ENCODE data around the gene ACOT12.

Gene ACOT12

GRCh38 chr5:81428861-81429260 is 34.9 kb upstream of the ACOT12 start:
- TF ChIP-seq TSHZ2 (CRISPR knock-in tag; IDR thresholded peaks at IDR 0.05) (no peak), ESRRG (CRISPR knock-in tag; IDR thresholded peaks at IDR 0.05) (no peak), ZNF70 (CRISPR knock-in tag; IDR thresholded peaks at IDR 0.05) (no peak), ZFP3 (CRISPR knock-in tag; IDR thresholded peaks at IDR 0.05) (no peak), TCF4 (CRISPR knock-in tag; IDR thresholded peaks at IDR 0.05; ENCODE audit: borderline replicate concordance) (no peak), SNAI2 (CRISPR knock-in tag; IDR thresholded peaks at IDR 0.05) (no peak), PPARA (CRISPR knock-in tag; IDR thresholded peaks at IDR 0.05; ENCODE audit: borderline replicate concordance) (no peak), RARB (CRISPR knock-in tag; IDR thresholded peaks at IDR 0.05) (no peak), CSDC2 (CRISPR knock-in tag; IDR thresholded peaks at IDR 0.05) (no peak), ISL1 (CRISPR knock-in tag; IDR thresholded peaks at IDR 0.05) (no peak), ZNF565 (CRISPR knock-in tag; conservative IDR thresholded peaks at IDR 0.05; ENCODE audit: low read depth) (no peak)
- no peak for ATAC-seq

GRCh38 chr5:81428446-81428845 is 34.5 kb upstream of the ACOT12 start:
- TF ChIP-seq CSDC2 (CRISPR knock-in tag; IDR thresholded peaks at IDR 0.05) (no peak), ZFP3 (CRISPR knock-in tag; IDR thresholded peaks at IDR 0.05) (no peak), SNAI2 (CRISPR knock-in tag; IDR thresholded peaks at IDR 0.05) (no peak), ZNF70 (CRISPR knock-in tag; IDR thresholded peaks at IDR 0.05) (no peak), GLIS3 (CRISPR knock-in tag; IDR thresholded peaks at IDR 0.05) (no peak), POU6F1 (CRISPR knock-in tag; IDR thresholded peaks at IDR 0.05; ENCODE audit: borderline replicate concordance, low read depth) (no peak), ZNF8 (CRISPR knock-in tag; IDR thresholded peaks at IDR 0.05) (no peak), ARNTL (CRISPR knock-in tag; IDR thresholded peaks at IDR 0.05; ENCODE audit: borderline replicate concordance, low read depth) (no peak), TOX (CRISPR knock-in tag; IDR thresholded peaks at IDR 0.05; ENCODE audit: borderline replicate concordance) (no peak), OSR1 (CRISPR knock-in tag; IDR thresholded peaks at IDR 0.05) (no peak), CSRNP3 (CRISPR knock-in tag; IDR thresholded peaks at IDR 0.05) (no peak)
- no peak for ATAC-seq

GRCh38 chr5:81427566-81427965 is 33.6 kb upstream of the ACOT12 start:
- no peak for ATAC-seq
- TF ChIP-seq OSR1 (CRISPR knock-in tag; IDR thresholded peaks at IDR 0.05) (no peak), CREB5 (CRISPR knock-in tag; IDR thresholded peaks at IDR 0.05; ENCODE audit: low read depth) (no peak)

- TF ChIP-seq ZNF70 (CRISPR knock-in tag; IDR thresholded peaks at IDR 0.05) (no peak), ZC3H10 (CRISPR knock-in tag; IDR thresholded peaks at IDR 0.05) (no peak), CSRNP3 (CRISPR knock-in tag; IDR thresholded peaks at IDR 0.05) (no peak), ZNF565 (CRISPR knock-in tag; conservative IDR thresholded peaks at IDR 0.05; ENCODE audit: low read depth) (no peak), ZFP30 (CRISPR knock-in tag; IDR thresholded peaks at IDR 0.05) (no peak), TCF4 (CRISPR knock-in tag; IDR thresholded peaks at IDR 0.05; ENCODE audit: borderline replicate concordance) (no peak), GLIS3 (CRISPR knock-in tag; IDR thresholded peaks at IDR 0.05) (no peak), OSR1 (CRISPR knock-in tag; IDR thresholded peaks at IDR 0.05) (no peak), TOX (CRISPR knock-in tag; IDR thresholded peaks at IDR 0.05; ENCODE audit: borderline replicate concordance) (no peak), ARNTL (CRISPR knock-in tag; IDR thresholded peaks at IDR 0.05; ENCODE audit: borderline replicate concordance, low read depth) (no peak), PATZ1 (CRISPR knock-in tag; IDR thresholded peaks at IDR 0.05; ENCODE audit: borderline replicate concordance) (no peak), RARB (CRISPR knock-in tag; IDR thresholded peaks at IDR 0.05) (no peak), ESRRG (CRISPR knock-in tag; IDR thresholded peaks at IDR 0.05) (no peak)
- peak; percentile 18; the same call in 2 of the 3 replicates for ATAC-seq
These were observed 32.6 kb upstream of the ACOT12 start for GRCh38 chr5:81426359-81427030.

All from SK-N-SH treated with all-trans-retinoic acid at 6 μM for 48 hours (cell line).